Upper lobe of left lung (tissue), 6 donors: ENCODE results near the gene IFTAP. TPM values are rescaled to one million over a fixed set of nuclear protein-coding genes. Genes with fewer than 3 reads are reported as not detected.

Source experiments
- ATAC-seq, 2 donors: fragments of 200-7000 bp; cut with Tn5 transposase; one replicate each; pipeline ENCODE4 v1.9.1; 2022; ENCODE audit warnings: mild to moderate bottlenecking in 2 of 2, moderate library complexity in 2 of 2; ENCODE audit not compliant: low FRiP score in 2 of 2
- DNase-seq, 2 donors: peaks; one replicate each; pipeline ENCODE4 v3.0.0-alpha.2; 2019 to 2020
- H3K27ac ChIP-seq, 4 donors: fragments of 200-600 bp; sonication (generic); one replicate each; pipeline ENCODE4 v1.5.1; 2016 to 2019
- H3K27me3 ChIP-seq, 4 donors: fragments of 200-600 bp; sonication (generic); one replicate each; pipeline ENCODE4 v1.5.1; 2017 to 2019
- H3K36me3 ChIP-seq, 4 donors: fragments of 200-600 bp; sonication (generic); one replicate each; pipeline ENCODE4 v1.5.1; 2016 to 2019
- H3K4me1 ChIP-seq, 4 donors: fragments of 200-600 bp; sonication (generic); one replicate each; pipeline ENCODE4 v1.5.1; 2018 to 2019
- H3K4me3 ChIP-seq, 4 donors: fragments of 200-600 bp; sonication (generic); one replicate each; pipeline ENCODE4 v1.5.1; 2017 to 2019; ENCODE audit warnings: mild to moderate bottlenecking in 2 of 4, moderate library complexity in 1 of 4
- H3K9me3 ChIP-seq, 4 donors: fragments of 200-600 bp; sonication (generic); one replicate each; pipeline ENCODE4 v1.5.1; 2018 to 2019
- EP300 ChIP-seq, 4 donors: sonication (generic); formaldehyde crosslinking; IDR thresholded peaks; one replicate each; pipeline ENCODE4 v1.5.1; 2017; ENCODE audit warnings: antibody characterized with exemption in 4 of 4, control low read depth in 2 of 4
- POLR2A ChIP-seq, 4 donors: fragments of 450-650 bp; IDR thresholded peaks; one replicate each; pipeline ENCODE4 v1.5.1; 2016 to 2017; ENCODE audit warnings: antibody characterized with exemption in 4 of 4, mild to moderate bottlenecking in 2 of 4
- POLR2AphosphoS5 ChIP-seq, 2 donors: sonication (generic); formaldehyde crosslinking; IDR thresholded peaks; one replicate each; pipeline ENCODE4 v1.5.1; 2017; ENCODE audit warnings: antibody characterized with exemption in 2 of 2
- WGBS, 2 donors: methylation state at CpG; one replicate each; pipeline ENCODE4 v1.1.5; 2017 to 2018; 5-methylcytosine and 5-hydroxymethylcytosine counted together
- total RNA-seq, 6 donors: library from RNA; depleted of rRNA in 4 of 6; stranded (reverse); fragments of >200 nt in 4 of 6; gene quantifications; one replicate each; pipeline versions ENCODE4 v1.1.0 to v1.2.1, GENCODE V29; 2016 to 2021
- TF ChIP-seq, protein P1 (sequence below), 6 experiments: fragments of 450-650 bp in 4 of 6; fragments of 200-600 bp in 2 of 6; sonication (generic) in 2 of 6; IDR thresholded peaks; one replicate each; pipeline ENCODE4 v1.5.1; 2016 to 2019; ENCODE audit warnings: antibody characterized with exemption in 6 of 6
- donor health status: DM: no; HTN: no; CAD: no; lungs with moderate emphysema.
- donor health status: DM: no; HTN: yes; CAD: no; lungs with severe emphysema.

IFTAP gene
- total RNA-seq, 6 donors from 2014 or later, result 8.7 to 38.5 (median 20.0) TPM

DNA sequence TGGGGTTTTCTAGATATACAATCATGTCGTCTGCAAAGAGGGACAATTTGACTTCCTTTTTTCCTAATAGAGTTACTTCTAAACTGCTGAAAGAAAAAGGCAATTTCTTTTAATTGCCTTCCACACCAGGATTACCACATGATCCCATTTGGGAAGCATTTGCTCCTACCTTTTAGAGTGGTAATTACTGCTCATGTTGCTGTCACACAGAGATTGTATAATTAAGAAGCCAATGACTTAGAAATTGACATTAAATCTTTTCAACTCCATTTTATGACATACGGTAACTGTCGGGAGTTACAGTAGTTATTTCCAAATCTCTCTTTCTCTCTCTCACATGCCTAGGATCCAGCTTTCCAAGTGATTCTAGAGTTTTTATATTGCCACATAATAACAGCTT, 21.5 kb downstream of the IFTAP start:
- DNase-seq (no peak), ATAC-seq (no peak)
- H3K36me3 ChIP-seq, result no peaks in the 10 kb centered on the region
- H3K4me1 ChIP-seq, result peaks cover 0 to 4% (median 1%) of the 10 kb centered on the region in 4 donors
- H3K27me3 ChIP-seq, result no peaks in the 10 kb centered on the region
- TF ChIP-seq POLR2A (IDR thresholded peaks at IDR 0.05) (no peak), POLR2AphosphoS5 (IDR thresholded peaks at IDR 0.05) (no peak), EP300 (IDR thresholded peaks at IDR 0.05) (no peak)
- TF ChIP-seq, protein P1, sequence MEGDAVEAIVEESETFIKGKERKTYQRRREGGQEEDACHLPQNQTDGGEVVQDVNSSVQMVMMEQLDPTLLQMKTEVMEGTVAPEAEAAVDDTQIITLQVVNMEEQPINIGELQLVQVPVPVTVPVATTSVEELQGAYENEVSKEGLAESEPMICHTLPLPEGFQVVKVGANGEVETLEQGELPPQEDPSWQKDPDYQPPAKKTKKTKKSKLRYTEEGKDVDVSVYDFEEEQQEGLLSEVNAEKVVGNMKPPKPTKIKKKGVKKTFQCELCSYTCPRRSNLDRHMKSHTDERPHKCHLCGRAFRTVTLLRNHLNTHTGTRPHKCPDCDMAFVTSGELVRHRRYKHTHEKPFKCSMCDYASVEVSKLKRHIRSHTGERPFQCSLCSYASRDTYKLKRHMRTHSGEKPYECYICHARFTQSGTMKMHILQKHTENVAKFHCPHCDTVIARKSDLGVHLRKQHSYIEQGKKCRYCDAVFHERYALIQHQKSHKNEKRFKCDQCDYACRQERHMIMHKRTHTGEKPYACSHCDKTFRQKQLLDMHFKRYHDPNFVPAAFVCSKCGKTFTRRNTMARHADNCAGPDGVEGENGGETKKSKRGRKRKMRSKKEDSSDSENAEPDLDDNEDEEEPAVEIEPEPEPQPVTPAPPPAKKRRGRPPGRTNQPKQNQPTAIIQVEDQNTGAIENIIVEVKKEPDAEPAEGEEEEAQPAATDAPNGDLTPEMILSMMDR (IDR thresholded peaks at IDR 0.05), result no peak
- H3K9me3 ChIP-seq, result no peaks in the 10 kb centered on the region
- 79 to 90% methylated on average over 3 of the region's 3 CpGs for WGBS, 2 donors
- no peak overlapping the region for H3K4me3 ChIP-seq
- no peak overlapping the region for H3K27ac ChIP-seq

DNA sequence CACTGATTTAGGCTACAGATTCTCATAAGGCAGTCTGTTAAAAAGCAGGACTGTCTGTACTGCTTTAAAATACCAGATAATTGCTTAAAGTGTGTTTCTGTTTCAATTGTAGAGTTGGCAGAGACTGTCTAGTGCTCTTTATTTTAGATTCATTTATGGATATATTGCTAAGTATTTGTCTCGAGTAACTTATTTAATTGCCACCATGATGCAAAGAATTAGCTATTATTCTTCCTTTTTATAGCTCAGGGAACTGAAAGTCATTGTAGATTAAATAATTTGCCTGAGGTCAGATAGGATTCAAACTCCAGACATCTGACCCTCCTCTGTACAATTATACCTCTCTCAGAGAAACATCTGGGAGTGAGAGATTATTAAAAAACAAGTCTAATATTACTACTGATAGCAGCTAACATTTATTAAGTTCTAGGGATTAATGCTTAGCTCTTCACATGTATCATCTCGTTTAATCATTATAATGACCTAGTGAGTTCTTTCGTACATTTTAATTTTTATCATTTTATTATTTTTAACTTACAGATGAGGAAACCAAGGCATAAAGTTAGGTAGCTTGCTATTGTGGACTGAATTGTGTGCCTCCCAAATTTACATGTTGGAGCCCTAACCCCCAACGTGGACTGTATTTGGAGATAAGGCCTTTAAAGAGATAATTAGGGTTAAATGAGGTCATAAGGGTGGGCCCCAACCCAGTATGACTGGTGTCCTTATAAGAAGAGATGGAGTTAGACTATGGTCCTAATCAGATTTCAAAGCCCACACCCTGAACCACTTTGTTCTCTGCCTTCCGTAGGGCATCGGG, 23.5 kb downstream of the IFTAP start:
- no peak overlapping the region for H3K27ac ChIP-seq
- peaks cover 0 to 4% (median 1%) of the 10 kb centered on the region in 4 donors for H3K4me1 ChIP-seq
- DNase-seq (no peak), ATAC-seq (no peak)
- H3K27me3 ChIP-seq, result no peaks in the 10 kb centered on the region
- WGBS, 2 donors, result 86 to 92% methylated on average over 6 of the region's 6 CpGs
- no peaks in the 10 kb centered on the region for H3K9me3 ChIP-seq
- H3K36me3 ChIP-seq, result no peaks in the 10 kb centered on the region
- TF ChIP-seq, protein P1 (IDR thresholded peaks at IDR 0.05), result no peak
- H3K4me3 ChIP-seq, result no peak overlapping the region

DNA sequence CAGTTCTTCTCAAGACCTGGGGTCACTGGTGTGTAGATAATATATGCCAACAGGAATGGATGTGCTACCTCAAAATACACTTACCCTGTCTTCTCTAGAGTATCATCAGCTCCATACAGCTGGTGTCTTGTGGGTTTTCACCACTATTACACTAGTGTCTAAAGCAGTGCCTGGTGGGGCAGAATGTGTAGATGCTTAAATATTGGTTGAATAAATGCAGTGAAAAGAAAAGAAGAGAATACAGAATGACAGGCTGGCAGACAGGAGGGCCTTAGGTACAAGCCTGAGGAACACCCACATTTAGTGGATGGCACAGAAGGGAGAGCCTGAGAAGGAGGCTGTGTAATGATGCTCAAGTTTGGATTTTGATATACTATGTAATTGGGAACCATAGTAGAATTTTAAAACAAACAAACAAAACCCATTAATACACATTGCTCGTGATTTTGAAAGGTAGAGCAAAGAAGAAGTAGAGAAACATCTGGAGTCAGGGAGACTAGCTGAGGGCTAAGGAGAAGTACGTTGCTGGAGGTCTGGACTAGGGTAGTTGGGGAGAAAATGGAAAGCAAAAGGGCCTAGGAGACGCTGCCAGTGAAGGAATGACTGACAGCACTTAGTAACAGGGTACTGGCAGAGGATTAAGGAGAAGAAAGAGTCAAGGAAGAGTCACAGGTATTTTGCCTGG, 24.2 kb downstream of the IFTAP start:
- Histone ChIP-seq H3K27me3 (no peaks in the 10 kb centered on the region), H3K4me1 (peaks cover 0 to 4% (median 1%) of the 10 kb centered on the region in 4 donors), H3K36me3 (no peaks in the 10 kb centered on the region), H3K9me3 (no peaks in the 10 kb centered on the region), H3K27ac (no peak overlapping the region), H3K4me3 (no peak overlapping the region)
- 71% methylated on average over 3 of the region's 3 CpGs for WGBS, 2 donors
- DNase-seq (no peak), ATAC-seq (no peak)
- TF ChIP-seq POLR2A (IDR thresholded peaks at IDR 0.05) (no peak), EP300 (IDR thresholded peaks at IDR 0.05) (no peak)
- TF ChIP-seq, protein P1 (IDR thresholded peaks at IDR 0.05), result no peak

DNA sequence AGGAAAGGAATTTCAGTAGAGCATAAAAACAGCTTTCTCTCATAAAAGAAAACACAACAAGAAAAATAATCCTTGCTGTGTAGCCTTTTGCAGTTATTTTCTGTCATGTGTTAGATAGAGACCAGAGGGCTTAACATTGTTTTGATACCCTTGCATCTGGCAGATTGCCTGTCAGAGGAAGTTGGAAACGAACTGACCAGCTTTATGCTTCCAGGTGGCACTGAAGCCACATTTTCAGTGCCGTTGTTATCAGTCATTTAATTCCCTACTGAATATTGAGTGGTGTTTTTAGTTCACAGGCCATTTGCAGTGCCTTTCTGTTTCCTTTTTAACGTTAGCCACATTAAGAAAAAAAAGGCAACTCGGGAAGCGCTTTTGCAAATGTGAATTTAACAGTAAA, 25.2 kb downstream of the IFTAP start:
- Histone ChIP-seq H3K36me3 (no peaks in the 10 kb centered on the region), H3K9me3 (no peaks in the 10 kb centered on the region), H3K4me1 (peaks cover 0 to 4% (median 1%) of the 10 kb centered on the region in 4 donors), H3K4me3 (no peak overlapping the region), H3K27ac (no peak overlapping the region), H3K27me3 (no peaks in the 10 kb centered on the region)
- DNase-seq (no peak), ATAC-seq (no peak)
- 22 to 42% methylated on average over 5 of the region's 5 CpGs for WGBS, 2 donors
- no peak for TF ChIP-seq POLR2AphosphoS5 (IDR thresholded peaks at IDR 0.05)
- TF ChIP-seq, protein P1 (IDR thresholded peaks at IDR 0.05), result no peak
- no peak for TF ChIP-seq POLR2A (IDR thresholded peaks at IDR 0.05)
